Thyroid gland (tissue), 4 donors: ENCODE data around the gene MYO16. TPM values are rescaled to one million over a fixed set of nuclear protein-coding genes. Genes with fewer than 3 reads are reported as not detected.

Source experiments
- DNase-seq, 2 donors: peaks; one replicate each; pipeline ENCODE4 v3.0.0-alpha.2; 2019
- H3K27ac ChIP-seq, 3 donors: fragments of 200-600 bp; sonication (generic); 1 replicate in 2 of 3; 2 replicates in 1 of 3; pipeline ENCODE4 v1.5.1; 2016 to 2019; ENCODE audit warnings: mild to moderate bottlenecking in 1 of 3, moderate library complexity in 1 of 3
- H3K27me3 ChIP-seq: fragments of 200-600 bp; sonication (generic); one replicate; pipeline ENCODE4 v1.5.1; 2019
- H3K36me3 ChIP-seq, 2 donors: fragments of 200-600 bp; sonication (generic); one replicate each; pipeline ENCODE4 v1.5.1; 2016 to 2019
- H3K4me1 ChIP-seq, 2 donors: fragments of 200-600 bp; sonication (generic); one replicate each; pipeline ENCODE4 v1.5.1; 2017 to 2019
- H3K4me3 ChIP-seq, 3 donors: fragments of 200-600 bp; sonication (generic); replicated peaks in 1 of 3; 1 replicate in 2 of 3; 2 replicates in 1 of 3; pipeline ENCODE4 v1.5.1; 2016; ENCODE audit warnings: mild to moderate bottlenecking in 1 of 3
- H3K9me3 ChIP-seq: fragments of 200-600 bp; sonication (generic); one replicate; pipeline ENCODE4 v1.5.1; 2017
- CTCF ChIP-seq, 6 experiments: fragments of 200-600 bp in 3 of 6; fragments of 450-650 bp in 3 of 6; sonication (generic) in 3 of 6; IDR thresholded peaks; one replicate each; pipeline ENCODE4 v1.5.1; 2016 to 2019; ENCODE audit warnings: antibody characterized with exemption in 6 of 6, mild to moderate bottlenecking in 2 of 6, inconsistent platforms in 1 of 6, moderate library complexity in 1 of 6
- POLR2A ChIP-seq, 2 donors: fragments of 450-650 bp; IDR thresholded peaks; one replicate each; pipeline ENCODE4 v1.6.1; 2017; ENCODE audit warnings: antibody characterized with exemption in 2 of 2, mild to moderate bottlenecking in 2 of 2, moderate library complexity in 1 of 2
- WGBS, 2 donors: methylation state at CpG; one replicate each; pipeline ENCODE4 v1.1.5; 2017; 5-methylcytosine and 5-hydroxymethylcytosine counted together
- intact Hi-C: fragments of 100-400 bp; cut with DNase I; formaldehyde crosslinking; loops from one replicate; pipeline ENCODE4 v1.15.1; 2023
- total RNA-seq, 4 donors: library from RNA; depleted of rRNA; stranded (reverse); fragments of >200 nt; gene quantifications; one replicate each; pipeline ENCODE4 v1.2.3, GENCODE V29; 2016

MYO16 gene
- under 1 TPM in 3 of 4 donors, not detected in 1; 0.10 to 0.13 (median 0.13) TPM for total RNA-seq

- no peaks in the 10 kb centered on the region for H3K4me1 ChIP-seq
- TF ChIP-seq POLR2A (IDR thresholded peaks at IDR 0.05) (no peak), CTCF (IDR thresholded peaks at IDR 0.05) (no peak)
- intact Hi-C loops = no loop called here
- H3K27me3 ChIP-seq = no peaks in the 10 kb centered on the region
- DNase-seq = no peak
- WGBS, 2 donors = 23 to 29% methylated on average over 11 of the region's 11 CpGs
- no peaks in the 10 kb centered on the region for H3K9me3 ChIP-seq
- no peak within 1 kb of the TSS for H3K27ac ChIP-seq
- no peaks in the 10 kb centered on the region for H3K36me3 ChIP-seq
- H3K4me3 ChIP-seq = no peak within 1 kb of the TSS
These were observed at the start of gene MYO16 for GRCh38 chr13:108629181-108629752. Gene MYO16 (plus strand): TSS chr13:108629611. CDS start chr13:108629845, 234 bp downstream.

GRCh38 chr13:108586826-108587225 is 42.6 kb upstream of the MYO16 start:
- Histone ChIP-seq H3K4me3 (no peak overlapping the region), H3K4me1 (no peaks in the 10 kb centered on the region), H3K27ac (no peak overlapping the region), H3K36me3 (no peaks in the 10 kb centered on the region), H3K9me3 (no peaks in the 10 kb centered on the region), H3K27me3 (no peaks in the 10 kb centered on the region)
- intact Hi-C loops = no loop called here
- no peak for TF ChIP-seq CTCF (IDR thresholded peaks at IDR 0.05)
- no peak for DNase-seq
- WGBS, 2 donors = 90% methylated on average over 3 of the region's 3 CpGs

- Histone ChIP-seq H3K9me3 (no peaks in the 10 kb centered on the region), H3K27ac (no peak overlapping the region), H3K4me1 (no peaks in the 10 kb centered on the region), H3K27me3 (no peaks in the 10 kb centered on the region), H3K36me3 (no peaks in the 10 kb centered on the region), H3K4me3 (no peak overlapping the region)
- TF ChIP-seq POLR2A (IDR thresholded peaks at IDR 0.05) (no peak), CTCF (IDR thresholded peaks at IDR 0.05) (no peak)
- WGBS, 2 donors = 84 to 88% methylated on average over 3 of the region's 3 CpGs
- no peak for DNase-seq
- intact Hi-C loops = no loop called here
These were observed 40.9 kb upstream of the MYO16 start for GRCh38 chr13:108588516-108588915.

GRCh38 chr13:108594153-108594552 is 35.3 kb upstream of the MYO16 start:
- Histone ChIP-seq H3K9me3 (no peaks in the 10 kb centered on the region), H3K36me3 (no peaks in the 10 kb centered on the region), H3K4me1 (no peaks in the 10 kb centered on the region), H3K27ac (no peak overlapping the region), H3K4me3 (no peak overlapping the region), H3K27me3 (no peaks in the 10 kb centered on the region)
- WGBS, 2 donors = 15 to 29% methylated on average over 3 of the region's 3 CpGs
- DNase-seq = no peak
- TF ChIP-seq CTCF (IDR thresholded peaks at IDR 0.05) (no peak), POLR2A (IDR thresholded peaks at IDR 0.05) (no peak)
- intact Hi-C loops = no loop called here

GRCh38 chr13:108595436-108596274 is 33.8 kb upstream of the MYO16 start:
- H3K9me3 ChIP-seq = no peaks in the 10 kb centered on the region
- H3K4me3 ChIP-seq = no peak overlapping the region
- no peak overlapping the region for H3K27ac ChIP-seq
- WGBS, 2 donors = 25 to 33% methylated on average over 13 of the region's 13 CpGs
- H3K27me3 ChIP-seq = no peaks in the 10 kb centered on the region
- H3K4me1 ChIP-seq = no peaks in the 10 kb centered on the region
- no peaks in the 10 kb centered on the region for H3K36me3 ChIP-seq
- TF ChIP-seq POLR2A (IDR thresholded peaks at IDR 0.05) = no peak
- TF ChIP-seq CTCF (IDR thresholded peaks at IDR 0.05) = no peak
- intact Hi-C loops = no loop called here
- DNase-seq = no peak
